IMR-90 (cell line): ENCODE results near the gene NTM. TPM values are rescaled to one million over a fixed set of nuclear protein-coding genes. Genes with fewer than 3 reads are reported as not detected.
A peak's percentile ranks its signal among the peaks of the same experiment; 100 is the strongest.

Source experiments
- ATAC-seq: fragments of 200-7000 bp; cut with Tn5 transposase; 2 replicates; pipeline ENCODE4 v1.9.1; 2020; ENCODE audit warnings: low read depth, mild to moderate bottlenecking, moderate library complexity
- BruUV-seq: library from RNA; stranded (reverse); fragments of 400-500 nt; replicated peaks from 2 replicates; lab custom pipeline; 2021; lab: Mats Ljungman, UMichigan
- CTCF ChIA-PET: fragments of 300-600 bp; formaldehyde crosslinking; extraction: SDS; loops from one replicate; lab custom pipeline; 2021; ENCODE audit warnings: antibody characterized with exemption; lab: Yijun Ruan, JAX
- POLR2A ChIA-PET: fragments of 300-600 bp; sonication (Branson Sonifier 250); formaldehyde crosslinking; loops from one replicate; lab custom pipeline; 2022; ENCODE audit warnings: antibody characterized with exemption; ENCODE audit not compliant: unreplicated experiment; lab: Charles Lee
- DNase-seq: peaks from one replicate; pipeline ENCODE4 v3.0.0; 2013
- H2AFZ ChIP-seq: replicated peaks from 2 replicates; pipeline ENCODE3; 2013; ENCODE audit warnings: low read length, mild to moderate bottlenecking; ENCODE audit not compliant: poor library complexity
- H2AK5ac ChIP-seq: 2 replicates; pipeline ENCODE4 v1.6.1; 2013; ENCODE audit warnings: low read depth, low read length, inconsistent platforms
- H2AK9ac ChIP-seq: replicated peaks from 2 replicates; pipeline ENCODE3; 2013; ENCODE audit warnings: mild to moderate bottlenecking, low read depth, low read length, moderate library complexity; ENCODE audit not compliant: poor library complexity
- H2BK120ac ChIP-seq: 2 replicates; pipeline ENCODE4 v1.6.1; 2013; ENCODE audit warnings: low read depth, low read length, inconsistent platforms
- H2BK15ac ChIP-seq: 3 replicates; pipeline ENCODE4 v1.6.1; 2013; ENCODE audit warnings: low read depth, low read length, inconsistent platforms
- H2BK20ac ChIP-seq: 2 replicates; pipeline ENCODE4 v1.6.1; 2013; ENCODE audit warnings: low read depth, mild to moderate bottlenecking, inconsistent platforms, low read length, moderate library complexity
- H2BK5ac ChIP-seq: 2 replicates; pipeline ENCODE4 v1.6.1; 2013; ENCODE audit warnings: mild to moderate bottlenecking, low read depth, low read length, inconsistent platforms; ENCODE audit not compliant: poor library complexity, severe bottlenecking
- H3K14ac ChIP-seq: replicated peaks from 2 replicates; pipeline ENCODE4 v1.6.1; 2013; ENCODE audit warnings: low read depth, low read length, inconsistent platforms
- H3K18ac ChIP-seq: 2 replicates; pipeline ENCODE4 v1.6.1; 2013; ENCODE audit warnings: low read depth, low read length, control low read depth
- H3K23ac ChIP-seq: 2 replicates; pipeline ENCODE4 v1.6.1; 2013; ENCODE audit warnings: low read depth, low read length, inconsistent platforms
- H3K27ac ChIP-seq: 2 replicates; pipeline ENCODE4 v1.5.1; 2013; ENCODE audit warnings: mild to moderate bottlenecking, control low read depth, low read length; ENCODE audit not compliant: insufficient read depth
- H3K27me3 ChIP-seq: 2 replicates; pipeline ENCODE4 v1.6.1; 2013; ENCODE audit warnings: low read length; ENCODE audit not compliant: control insufficient read depth, insufficient read depth
- H3K36me3 ChIP-seq: 2 replicates; pipeline ENCODE4 v1.6.1; 2013; ENCODE audit warnings: low read length, mixed read lengths; ENCODE audit not compliant: control insufficient read depth, insufficient read depth
- H3K4ac ChIP-seq: 2 replicates; pipeline ENCODE4 v1.6.1; 2013; ENCODE audit warnings: low read depth, low read length, inconsistent platforms
- H3K4me1 ChIP-seq: 2 replicates; pipeline ENCODE4 v1.6.1; 2013; ENCODE audit warnings: low read length, mixed read lengths; ENCODE audit not compliant: control insufficient read depth, insufficient read depth
- H3K4me2 ChIP-seq: 2 replicates; pipeline ENCODE4 v1.6.1; 2013; ENCODE audit warnings: low read depth, mild to moderate bottlenecking, control low read depth, low read length, moderate library complexity
- H3K4me3 ChIP-seq: 2 replicates; pipeline ENCODE4 v1.5.1; 2013; ENCODE audit warnings: low read depth, mild to moderate bottlenecking, control low read depth, low read length, moderate library complexity; ENCODE audit not compliant: insufficient read depth
- H3K56ac ChIP-seq: 2 replicates; pipeline ENCODE4 v1.6.1; 2013; ENCODE audit warnings: low read length, inconsistent platforms; ENCODE audit not compliant: insufficient read depth; ENCODE audit errors: extremely low read depth
- H3K79me1 ChIP-seq, 2 experiments: 2 replicates each; pipeline ENCODE4 v1.6.1; 2013; ENCODE audit warnings: low read length in 2 of 2, inconsistent platforms in 1 of 2, low read depth in 1 of 2
- H3K9ac ChIP-seq: 2 replicates; pipeline ENCODE4 v1.6.1; 2013; ENCODE audit warnings: low read depth, low read length, control low read depth
- H3K9me1 ChIP-seq: 2 replicates; pipeline ENCODE4 v1.6.1; 2013; ENCODE audit warnings: low read length, inconsistent platforms; ENCODE audit not compliant: insufficient read depth
- H3K9me3 ChIP-seq: 2 replicates; pipeline ENCODE4 v1.6.1; 2013; ENCODE audit warnings: low read length; ENCODE audit not compliant: control insufficient read depth, insufficient read depth
- H4K20me1 ChIP-seq: 2 replicates; pipeline ENCODE4 v1.6.1; 2013; ENCODE audit warnings: low read length, inconsistent platforms; ENCODE audit not compliant: insufficient read depth
- H4K5ac ChIP-seq: 2 replicates; pipeline ENCODE4 v1.6.1; 2013; ENCODE audit warnings: mild to moderate bottlenecking, low read depth, low read length, control low read depth
- H4K8ac ChIP-seq, 2 experiments: 2 replicates each; pipeline ENCODE4 v1.6.1; 2013; ENCODE audit warnings: low read depth in 2 of 2, low read length in 2 of 2, control low read depth in 1 of 2, inconsistent platforms in 1 of 2
- H4K91ac ChIP-seq: 2 replicates; pipeline ENCODE4 v1.6.1; 2013; ENCODE audit warnings: low read depth, low read length, inconsistent platforms; ENCODE audit not compliant: insufficient read depth
- BHLHE40 ChIP-seq: fragments of 150-350 bp; IDR thresholded peaks from 2 replicates; pipeline ENCODE4 v1.6.1; 2016; ENCODE audit warnings: mild to moderate bottlenecking, low read depth, low read length
- CEBPB ChIP-seq: IDR thresholded peaks from 2 replicates; pipeline ENCODE4 v1.6.1; 2012; ENCODE audit warnings: low read depth, low read length, improper control_type of control experiment
- CTCF ChIP-seq: conservative IDR thresholded peaks from 2 replicates; pipeline ENCODE4 v1.5.1; 2012; ENCODE audit warnings: mild to moderate bottlenecking, low read depth, low read length, improper control_type of control experiment
- MAZ ChIP-seq: IDR thresholded peaks from 2 replicates; pipeline ENCODE4 v1.6.1; 2012; ENCODE audit warnings: low read depth, mild to moderate bottlenecking, low read length, improper control_type of control experiment, moderate library complexity, borderline replicate concordance
- NFE2L2 ChIP-seq: fragments of 150-350 bp; IDR thresholded peaks from 2 replicates; pipeline ENCODE4 v1.6.1; 2016; ENCODE audit warnings: low read depth, mild to moderate bottlenecking, low read length
- POLR2A ChIP-seq: IDR thresholded peaks from 2 replicates; pipeline ENCODE4 v1.6.1; 2012; ENCODE audit warnings: mild to moderate bottlenecking, low read depth, low read length
- RAD21 ChIP-seq: IDR thresholded peaks from 2 replicates; pipeline ENCODE4 v1.6.1; 2012; ENCODE audit warnings: low read length, improper control_type of control experiment
- RCOR1 ChIP-seq: IDR thresholded peaks from 2 replicates; pipeline ENCODE4 v1.6.1; 2012; ENCODE audit warnings: mild to moderate bottlenecking, low read length, improper control_type of control experiment; ENCODE audit not compliant: insufficient replicate concordance
- RFX5 ChIP-seq: IDR thresholded peaks from 2 replicates; pipeline ENCODE4 v1.8.0; 2012; ENCODE audit warnings: low read depth, mild to moderate bottlenecking, low read length, moderate library complexity
- USF2 ChIP-seq: fragments of 150-350 bp; IDR thresholded peaks from 2 replicates; pipeline ENCODE4 v1.6.1; 2017; ENCODE audit warnings: mild to moderate bottlenecking, antibody characterized with exemption, low read length, low read depth
- WGBS, 2 experiments: methylation state at CpG; one replicate each; pipeline versions ENCODE4 v1.1.5 to v1.1.7; 2013; ENCODE audit warnings: missing lambda C conversion rate in 2 of 2; ENCODE audit not compliant: insufficient read length in 1 of 2; ENCODE audit errors: extremely low coverage in 2 of 2; 5-methylcytosine and 5-hydroxymethylcytosine counted together
- dilution Hi-C: fragments of 300-500 bp; cut with HindIII; formaldehyde crosslinking; loops from one replicate; pipeline ENCODE4 v1.14.3; 2018; ENCODE audit warnings: low sequenced_read_pairs; ENCODE audit not compliant: unreplicated experiment
- in situ Hi-C: fragments of 300-500 bp; cut with MboI; formaldehyde crosslinking; loops from 3 replicates; pipeline ENCODE4 v1.14.3; 2019; ENCODE audit warnings: low sequenced_read_pairs, inconsistent platforms, mixed read lengths
- intact Hi-C: fragments of 100-400 bp; cut with micrococcal nuclease; formaldehyde crosslinking; loops from 2 replicates; pipeline ENCODE4 v1.10.0; 2022
- polyA plus RNA-seq, 3 experiments: library from polyadenylated mRNA; depleted of rRNA; stranded (reverse); fragments of >200 nt; gene quantifications; 2 replicates each; pipeline ENCODE4 v1.2.3, GENCODE V29; 2012; ENCODE audit warnings: low replicate concordance in 1 of 3
- total RNA-seq: library from RNA; depleted of rRNA; stranded (reverse); fragments of >200 nt; gene quantifications from 2 replicates; pipeline ENCODE4 v1.2.3, GENCODE V29; 2012

Gene NTM
- total and polyA plus RNA-seq, 2 of the 4 experiments (the other 2 are of a cell fraction) = 19.5 to 25.5 TPM

GRCh38 chr11:131916638-131917037 lies 546.2 kb downstream of the NTM start:
- Histone ChIP-seq H2AK5ac (no peak overlapping the region; the same call in 1 of the 2 replicates), H2BK20ac (no peak overlapping the region), H3K4me3 (no peak overlapping the region), H2BK120ac (no peak overlapping the region; the same call in 1 of the 2 replicates), H3K18ac (no peak overlapping the region), H4K8ac (no peak overlapping the region), H3K4ac (no peak overlapping the region), H3K9me1 (peaks cover 13% of the 10 kb centered on the region), H4K5ac (no peak overlapping the region), H4K91ac (no peak overlapping the region), H2BK5ac (no peak overlapping the region), H3K9ac (no peak overlapping the region), H3K23ac (no peak overlapping the region), H3K36me3 (no peaks in the 10 kb centered on the region), H4K20me1 (no peaks in the 10 kb centered on the region), H2BK15ac (no peak overlapping the region), H2AFZ (no peak overlapping the region), H3K56ac (no peak overlapping the region), H3K4me2 (no peak overlapping the region), H3K14ac (no peak overlapping the region), H2AK9ac (no peak overlapping the region), H3K4me1 (peaks cover 5% of the 10 kb centered on the region), H3K9me3 (no peaks in the 10 kb centered on the region), H3K79me1 (peaks cover 35 to 71% of the 10 kb centered on the region in 2 experiments), H3K27ac (no peak overlapping the region), H3K27me3 (no peaks in the 10 kb centered on the region)
- dilution Hi-C loops (no loop called here), intact Hi-C loops (no loop called here), in situ Hi-C loops (loop anchor here (5.0 kb wide), 1 partner anchor 211 kb away; no protein-coding TSS in a partner anchor)
- ATAC-seq (no peak), DNase-seq (peak; percentile 31)
- WGBS, 2 experiments = 78% methylated on average over 5 of the region's 5 CpGs; no CpG with 5 or more reads in 1 of the 2 experiments
- ChIA-PET CTCF (interaction anchor here (1.7 to 3.6 kb wide), 3 partner anchors 156 to 211 kb away, joined by 5 to 28 read pairs (median 8); no protein-coding TSS in a partner anchor), POLR2A (interaction anchor here (0.5 kb wide), 1 partner anchor 638 kb away, joined by 4 read pairs; no protein-coding TSS in a partner anchor)
- no TSS peak for BruUV-seq
- TF ChIP-seq BHLHE40 (no peak), MAZ (no peak), RCOR1 (no peak), RAD21 (no peak), POLR2A (no peak), NFE2L2 (no peak), CTCF (no peak), RFX5 (no peak), USF2 (no peak), CEBPB (no peak)
